Stimulated activated CD8-positive, alpha-beta memory T cell treated with anti-CD3 and anti-CD28 coated beads, Interleukin-15, amount 100 ng/mL, for 48 hours (primary cell): ENCODE measurements around the gene RWDD4.
A peak's percentile ranks its signal among the peaks of the same experiment; 100 is the strongest.

ENCODE experiments used
- DNase-seq, 2 donors: peaks; one replicate each; pipeline ENCODE4 v3.0.0-alpha.2; 2020; ENCODE audit warnings: low read depth in 2 of 2

Gene RWDD4

GRCh38 chr4:183659029-183659871, at the start of gene RWDD4, which contains the start of gene TRAPPC11:
Gene RWDD4, minus strand, starts transcription at chr4:183659185. Its CDS starts 233 bp downstream, at chr4:183658952.
Gene TRAPPC11, plus strand, starts transcription at chr4:183659293. Its CDS starts 4,575 bp downstream, at chr4:183663868.
- peak; percentile 93 to 94 for DNase-seq

GRCh38 chr4:183702492-183702891, 43.5 kb upstream of the RWDD4 start:
- DNase-seq, result no peak

- no peak for DNase-seq
These were observed 41.4 kb upstream of the RWDD4 start for GRCh38 chr4:183700407-183700806.

GRCh38 chr4:183698909-183699308, 39.9 kb upstream of the RWDD4 start:
- no peak for DNase-seq

GRCh38 chr4:183691897-183692296, 32.9 kb upstream of the RWDD4 start:
- DNase-seq, result no peak

- DNase-seq, result no peak
These were observed 32.0 kb upstream of the RWDD4 start for GRCh38 chr4:183691006-183691405.

GRCh38 chr4:183688216-183688615, 29.2 kb upstream of the RWDD4 start:
- no peak for DNase-seq

- DNase-seq, result no peak
These were observed 27.5 kb upstream of the RWDD4 start for GRCh38 chr4:183686461-183686860.

- DNase-seq, result no peak
These were observed 22.1 kb upstream of the RWDD4 start for GRCh38 chr4:183681119-183681518.

- no peak for DNase-seq
These were observed 16.6 kb upstream of the RWDD4 start for GRCh38 chr4:183675625-183676024.

GRCh38 chr4:183674153-183674552, 15.2 kb upstream of the RWDD4 start:
- DNase-seq, result no peak

- DNase-seq, result no peak
These were observed 12.1 kb upstream of the RWDD4 start for GRCh38 chr4:183670960-183671555.

GRCh38 chr4:183670251-183670650, 11.3 kb upstream of the RWDD4 start:
- no peak for DNase-seq

GRCh38 chr4:183666088-183666487, 7.1 kb upstream of the RWDD4 start:
- no peak for DNase-seq

GRCh38 chr4:183659872-183660242, 872 bp upstream of the RWDD4 start:
- DNase-seq, result no peak

- no peak for DNase-seq
These were observed 490 bp downstream of the RWDD4 start for GRCh38 chr4:183658362-183659028.

- DNase-seq, result no peak
These were observed 1.4 kb downstream of the RWDD4 start for GRCh38 chr4:183657564-183657963.

GRCh38 chr4:183645326-183645725, 13.7 kb downstream of the RWDD4 start:
- DNase-seq, result no peak

GRCh38 chr4:183639291-183639690, 19.7 kb downstream of the RWDD4 start:
- no peak for DNase-seq

- no peak for DNase-seq
These were observed 20.5 kb downstream of the RWDD4 start for GRCh38 chr4:183638436-183638835.

- DNase-seq, result no peak
These were observed 21.5 kb downstream of the RWDD4 start for GRCh38 chr4:183637461-183637860.

- DNase-seq, result no peak
These were observed 22.1 kb downstream of the RWDD4 start for GRCh38 chr4:183636923-183637322.

- DNase-seq, result no peak
These were observed 22.5 kb downstream of the RWDD4 start for GRCh38 chr4:183636503-183636902.
